Measurements from ENCODE around the gene TPRN.
"Not testable (repeated sequence)": the region's sequence is repeated elsewhere in the genome, so short reads cannot be mapped to it uniquely, and the experiment has no call there.

The TPRN gene

GRCh38 chr9:137200311-137201204 is at the start of gene TPRN:
TSS of gene TPRN (minus strand) at chr9:137200741. CDS start at chr9:137200711, 30 bp downstream.
- peak; percentile 99 for DNase-seq

- no peak for DNase-seq
These were observed 47.3 kb upstream of the TPRN start for GRCh38 chr9:137247916-137248175.

- DNase-seq = no peak
These were observed 46.8 kb upstream of the TPRN start for GRCh38 chr9:137247135-137247915.

- DNase-seq = no peak
These were observed 45.2 kb upstream of the TPRN start for GRCh38 chr9:137245450-137246421.

GRCh38 chr9:137244486-137245449 is 44.2 kb upstream of the TPRN start:
- DNase-seq = no peak

- no peak for DNase-seq
These were observed 43.3 kb upstream of the TPRN start for GRCh38 chr9:137243626-137244485.

- DNase-seq = not testable (repeated sequence)
These were observed 42.7 kb upstream of the TPRN start for GRCh38 chr9:137243266-137243625.

- DNase-seq = no peak
These were observed 42.0 kb upstream of the TPRN start for GRCh38 chr9:137242269-137243203.

- peak; percentile 84 for DNase-seq
These were observed 41.1 kb upstream of the TPRN start for GRCh38 chr9:137241490-137242268.

- peak; percentile 97 for DNase-seq
These were observed 40.4 kb upstream of the TPRN start, which contains the start of gene TUBB4B for GRCh38 chr9:137240841-137241489. TSS of gene TUBB4B (plus strand) at chr9:137241287. CDS start at chr9:137241361, 74 bp downstream.

GRCh38 chr9:137240318-137240840 is 39.8 kb upstream of the TPRN start:
- DNase-seq = peak; percentile 72

- DNase-seq = not testable (repeated sequence)
These were observed 39.1 kb upstream of the TPRN start for GRCh38 chr9:137239541-137240200.

- no peak for DNase-seq
These were observed 37.5 kb upstream of the TPRN start for GRCh38 chr9:137237759-137238726.

GRCh38 chr9:137236936-137237421 is 36.4 kb upstream of the TPRN start:
- no peak for DNase-seq

- peak; percentile 94 for DNase-seq
These were observed 35.8 kb upstream of the TPRN start for GRCh38 chr9:137236238-137236935.
